Keratinocyte (primary cell): Measurements from ENCODE around the gene BABAM2. TPM values are rescaled to one million over a fixed set of nuclear protein-coding genes. Genes with fewer than 3 reads are reported as not detected.
A peak's percentile ranks its signal among the peaks of the same experiment; 100 is the strongest.

Experiments
- DNase-seq: peaks from one replicate; pipeline ENCODE4 v3.0.0-alpha.2; 2011; ENCODE audit warnings: low read depth, missing footprints, low spot score
- FAIRE-seq: peaks from 2 replicates; lab custom pipeline; 2011; peaks lifted over from hg19 to GRCh38; lab: Jason Lieb, UNC
- H2AFZ ChIP-seq: 2 replicates; pipeline ENCODE4 v1.6.0; 2012; ENCODE audit warnings: low read length, control low read depth, inconsistent platforms; ENCODE audit not compliant: control insufficient read depth
- H3K27ac ChIP-seq: 2 replicates; pipeline ENCODE4 v1.5.1; 2011; ENCODE audit warnings: low read length; ENCODE audit not compliant: control insufficient read depth, insufficient read depth
- H3K27me3 ChIP-seq: 3 replicates; pipeline ENCODE4 v1.6.0; 2011; ENCODE audit warnings: low read length; ENCODE audit not compliant: control insufficient read depth, insufficient read depth; ENCODE audit errors: extremely low read depth
- H3K36me3 ChIP-seq, 2 experiments: 2 replicates in 1 of 2; 3 replicates in 1 of 2; pipeline ENCODE4 v1.5.1; 2011; ENCODE audit warnings: low read length in 2 of 2, mild to moderate bottlenecking in 1 of 2; ENCODE audit not compliant: control insufficient read depth in 2 of 2, insufficient read depth in 2 of 2; ENCODE audit errors: extremely low read depth in 1 of 2
- H3K4me1 ChIP-seq: 3 replicates; pipeline ENCODE4 v1.5.1; 2011; ENCODE audit warnings: low read length; ENCODE audit not compliant: control insufficient read depth, insufficient read depth; ENCODE audit errors: extremely low read depth
- H3K4me2 ChIP-seq: 3 replicates; pipeline ENCODE4 v1.6.0; 2011; ENCODE audit warnings: low read depth, low read length; ENCODE audit not compliant: control insufficient read depth, insufficient read depth; ENCODE audit errors: extremely low read depth
- H3K4me3 ChIP-seq, 3 experiments: fragments of 200-600 bp in 1 of 3; sonication (generic) in 1 of 3; 2 replicates in 2 of 3; 3 replicates in 1 of 3; pipeline ENCODE4 v1.5.1; 2011 to 2016; ENCODE audit warnings: low read length in 3 of 3, mild to moderate bottlenecking in 3 of 3, control low read depth in 2 of 3, inconsistent platforms in 1 of 3, low read depth in 1 of 3, mixed read lengths in 1 of 3, mixed run types in 1 of 3, moderate library complexity in 1 of 3; ENCODE audit not compliant: control insufficient read depth in 2 of 3, insufficient read depth in 2 of 3; ENCODE audit errors: extremely low read depth in 1 of 3
- H3K79me2 ChIP-seq: 2 replicates; pipeline ENCODE4 v1.6.0; 2012; ENCODE audit warnings: low read length; ENCODE audit not compliant: control insufficient read depth, insufficient read depth
- H3K9ac ChIP-seq: 3 replicates; pipeline ENCODE4 v1.6.0; 2011; ENCODE audit warnings: low read length; ENCODE audit not compliant: control insufficient read depth, insufficient read depth; ENCODE audit errors: extremely low read depth
- H3K9me1 ChIP-seq: 3 replicates; pipeline ENCODE4 v1.6.0; 2011; ENCODE audit warnings: low read length; ENCODE audit not compliant: control insufficient read depth, insufficient read depth; ENCODE audit errors: extremely low read depth
- H3K9me3 ChIP-seq: 2 replicates; pipeline ENCODE4 v1.5.1; 2012; ENCODE audit warnings: low read depth, low read length; ENCODE audit not compliant: control insufficient read depth
- H4K20me1 ChIP-seq: 3 replicates; pipeline ENCODE4 v1.6.0; 2011; ENCODE audit warnings: low read length; ENCODE audit not compliant: control insufficient read depth, insufficient read depth; ENCODE audit errors: extremely low read depth
- EZH2 ChIP-seq: IDR thresholded peaks from one replicate; pipeline ENCODE4 v1.6.1; 2012; ENCODE audit warnings: inconsistent platforms, mild to moderate bottlenecking, low read length, moderate library complexity
- dilution Hi-C: fragments of 300-500 bp; cut with MboI; formaldehyde crosslinking; loops from one replicate; pipeline ENCODE4 v1.7.0; 2020; ENCODE audit warnings: low sequenced_read_pairs; ENCODE audit not compliant: extremely low pct_ligation_motif_present
- polyA plus RNA-seq, 5 experiments: library from polyadenylated mRNA; depleted of rRNA in 3 of 5; stranded (reverse) in 3 of 5; stranded (forward) in 1 of 5; unstranded in 1 of 5; fragments of >200 nt; gene quantifications; 1 replicate in 1 of 5; 2 replicates in 3 of 5; 3 replicates in 1 of 5; pipeline versions ENCODE4 v1.2.1 to v1.2.3, GENCODE V29; 2011 to 2012; ENCODE audit warnings: missing spikeins in 2 of 5, low read depth in 1 of 5, low replicate concordance in 1 of 5
- TF ChIP-seq, protein P1 (sequence below), 3 experiments: IDR thresholded peaks in 1 of 3; conservative IDR thresholded peaks in 1 of 3; optimal IDR thresholded peaks in 1 of 3; 2 replicates in 2 of 3; 3 replicates in 1 of 3; pipeline versions ENCODE3 to v1.5.1; 2011; ENCODE audit warnings: low read length in 3 of 3, mild to moderate bottlenecking in 3 of 3, moderate library complexity in 2 of 3, control low read depth in 1 of 3, inconsistent platforms in 1 of 3; ENCODE audit not compliant: insufficient read depth in 2 of 3; ENCODE audit errors: extremely low read depth in 1 of 3

The BABAM2 gene
- polyA plus RNA-seq, 1 donor (not counting 4 experiments of a cell fraction or from before 2014, with no cell fraction given): 29.8 TPM

- DNase-seq (no peak), FAIRE-seq (no peak)
- dilution Hi-C loops: no loop called here
- H3K9ac ChIP-seq: no peak overlapping the region
- H3K27me3 ChIP-seq: no peaks in the 10 kb centered on the region
- peaks cover 22% of the 10 kb centered on the region for H3K4me1 ChIP-seq
- TF ChIP-seq EZH2: no peak
- TF ChIP-seq, protein P1, sequence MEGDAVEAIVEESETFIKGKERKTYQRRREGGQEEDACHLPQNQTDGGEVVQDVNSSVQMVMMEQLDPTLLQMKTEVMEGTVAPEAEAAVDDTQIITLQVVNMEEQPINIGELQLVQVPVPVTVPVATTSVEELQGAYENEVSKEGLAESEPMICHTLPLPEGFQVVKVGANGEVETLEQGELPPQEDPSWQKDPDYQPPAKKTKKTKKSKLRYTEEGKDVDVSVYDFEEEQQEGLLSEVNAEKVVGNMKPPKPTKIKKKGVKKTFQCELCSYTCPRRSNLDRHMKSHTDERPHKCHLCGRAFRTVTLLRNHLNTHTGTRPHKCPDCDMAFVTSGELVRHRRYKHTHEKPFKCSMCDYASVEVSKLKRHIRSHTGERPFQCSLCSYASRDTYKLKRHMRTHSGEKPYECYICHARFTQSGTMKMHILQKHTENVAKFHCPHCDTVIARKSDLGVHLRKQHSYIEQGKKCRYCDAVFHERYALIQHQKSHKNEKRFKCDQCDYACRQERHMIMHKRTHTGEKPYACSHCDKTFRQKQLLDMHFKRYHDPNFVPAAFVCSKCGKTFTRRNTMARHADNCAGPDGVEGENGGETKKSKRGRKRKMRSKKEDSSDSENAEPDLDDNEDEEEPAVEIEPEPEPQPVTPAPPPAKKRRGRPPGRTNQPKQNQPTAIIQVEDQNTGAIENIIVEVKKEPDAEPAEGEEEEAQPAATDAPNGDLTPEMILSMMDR (optimal IDR thresholded peaks at IDR 0.05 in 1 of 3, IDR thresholded peaks at IDR 0.05 in 1 of 3, conservative IDR thresholded peaks at IDR 0.05 in 1 of 3; ENCODE audit: extremely low read depth in 1 of 3, insufficient read depth in 2 of 3, low read length in 3 of 3): no peak
- no peak overlapping the region for H3K4me3 ChIP-seq
- no peak overlapping the region for H2AFZ ChIP-seq
- H3K27ac ChIP-seq: no peak overlapping the region
- no peaks in the 10 kb centered on the region for H3K36me3 ChIP-seq
- no peaks in the 10 kb centered on the region for H4K20me1 ChIP-seq
- no peak overlapping the region for H3K4me2 ChIP-seq
- H3K9me3 ChIP-seq: no peaks in the 10 kb centered on the region
- H3K79me2 ChIP-seq: no peaks in the 10 kb centered on the region
- no peaks in the 10 kb centered on the region for H3K9me1 ChIP-seq
Measured at GRCh38 chr2:28098501-28099225, 208.1 kb downstream of the BABAM2 start.

DNA sequence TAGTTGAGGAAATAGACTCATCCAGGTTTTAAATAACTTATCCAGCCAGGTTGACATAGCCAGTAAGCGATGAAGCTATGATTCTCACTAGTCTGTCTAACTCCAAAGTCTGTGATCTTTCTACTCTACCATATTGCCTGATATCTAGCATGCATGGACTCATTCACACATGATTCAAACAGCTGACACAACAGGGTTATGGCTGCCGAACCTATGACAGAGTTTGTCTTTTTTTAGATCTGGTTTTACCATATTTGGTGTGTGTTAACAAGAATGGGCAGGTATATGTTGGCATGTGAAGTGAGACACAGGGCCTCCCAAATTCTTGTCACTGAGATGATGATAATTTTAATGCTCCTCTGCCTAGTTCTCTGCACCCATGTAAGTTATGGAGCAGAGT, 210.6 kb downstream of the BABAM2 start:
- Histone ChIP-seq H3K9me3 (no peaks in the 10 kb centered on the region), H3K79me2 (no peaks in the 10 kb centered on the region), H3K36me3 (no peaks in the 10 kb centered on the region), H3K27me3 (no peaks in the 10 kb centered on the region), H3K4me2 (peak overlapping the region; percentile 22), H3K27ac (peak overlapping the region; percentile 33), H3K4me1 (peaks cover 22% of the 10 kb centered on the region), H3K9me1 (no peaks in the 10 kb centered on the region), H4K20me1 (no peaks in the 10 kb centered on the region), H3K4me3 (no peak overlapping the region), H3K9ac (no peak overlapping the region), H2AFZ (peak overlapping the region; percentile 32)
- no peak for TF ChIP-seq EZH2
- TF ChIP-seq, protein P1 (optimal IDR thresholded peaks at IDR 0.05 in 1 of 3, IDR thresholded peaks at IDR 0.05 in 1 of 3, conservative IDR thresholded peaks at IDR 0.05 in 1 of 3; ENCODE audit: extremely low read depth in 1 of 3, insufficient read depth in 2 of 3, low read length in 3 of 3): no peak
- dilution Hi-C loops: no loop called here
- DNase-seq (peak; percentile 26), FAIRE-seq (peak; percentile 96)
